ENCODE measurements around the gene TINCR. TPM values are rescaled to one million over a fixed set of nuclear protein-coding genes. Genes with fewer than 3 reads are reported as not detected.

TINCR gene
- total RNA-seq, 1 donor from 2014 or later: 0.33 TPM

DNA sequence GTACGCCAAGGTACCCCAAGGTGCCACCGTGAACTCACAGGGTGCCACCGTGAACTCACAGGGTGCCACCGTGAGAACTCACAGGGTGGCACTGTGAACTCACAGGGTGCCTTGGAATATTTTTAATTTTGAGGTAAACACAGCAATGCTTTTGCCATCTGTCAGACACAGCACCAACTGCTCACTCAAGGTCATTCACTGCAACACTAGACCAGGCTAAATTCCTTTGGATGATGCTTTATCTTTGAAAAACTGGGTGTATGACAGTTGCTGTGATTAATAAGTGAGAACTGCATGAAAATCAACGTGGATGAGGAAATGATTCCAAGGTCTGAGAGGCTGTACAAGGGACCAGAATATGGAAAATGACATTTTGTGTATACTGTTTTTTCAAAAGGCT, 35.9 kb upstream of the TINCR start:
- Mint-ChIP-seq H3K4me3 (ENCODE audit: unreplicated experiment) (no peak overlapping the region), H3K36me3 (ENCODE audit: low read depth, unreplicated experiment) (peaks cover 60% of the 10 kb centered on the region), H3K4me1 (ENCODE audit: unreplicated experiment) (no peaks in the 10 kb centered on the region), H3K9me3 (ENCODE audit: unreplicated experiment) (no peaks in the 10 kb centered on the region), H3K27ac (ENCODE audit: unreplicated experiment) (no peak overlapping the region), H3K27me3 (ENCODE audit: unreplicated experiment) (peaks cover 1% of the 10 kb centered on the region)
- DNase-seq (ENCODE audit: low spot score): no peak
- TF ChIP-seq CTCF (IDR thresholded peaks at IDR 0.05; ENCODE audit: unreplicated experiment): no peak

DNA sequence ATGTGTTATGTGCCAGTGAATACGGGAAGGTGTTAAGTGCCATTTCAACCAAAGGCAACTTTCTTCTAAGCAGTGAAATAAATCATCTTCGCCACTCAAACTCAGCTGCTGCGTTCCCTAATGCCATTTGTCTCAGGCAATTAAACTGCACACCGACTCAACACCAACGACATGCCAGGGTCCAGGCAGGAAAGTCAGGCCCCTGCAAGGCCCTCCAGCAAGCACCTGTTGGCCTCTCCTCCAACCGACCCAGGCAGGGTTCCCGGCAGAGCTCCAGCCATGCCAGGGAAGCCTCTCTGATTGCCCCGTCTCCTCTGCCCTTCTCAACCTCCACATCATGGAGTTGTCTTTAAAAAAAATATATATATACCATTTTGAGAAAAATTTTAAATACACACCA, 33.0 kb upstream of the TINCR start:
- no peak overlapping the region for H3K27ac Mint-ChIP-seq (ENCODE audit: unreplicated experiment)
- H3K27me3 Mint-ChIP-seq (ENCODE audit: unreplicated experiment): peaks cover 1% of the 10 kb centered on the region
- H3K9me3 Mint-ChIP-seq (ENCODE audit: unreplicated experiment): no peaks in the 10 kb centered on the region
- H3K4me3 Mint-ChIP-seq (ENCODE audit: unreplicated experiment): no peak overlapping the region
- no peaks in the 10 kb centered on the region for H3K4me1 Mint-ChIP-seq (ENCODE audit: unreplicated experiment)
- peaks cover 55% of the 10 kb centered on the region for H3K36me3 Mint-ChIP-seq (ENCODE audit: low read depth, unreplicated experiment)
- TF ChIP-seq CTCF (IDR thresholded peaks at IDR 0.05; ENCODE audit: unreplicated experiment): no peak
- DNase-seq (ENCODE audit: low spot score): no peak

GRCh38 chr19:5595745-5596144, 28.0 kb upstream of the TINCR start:
- peaks cover 52% of the 10 kb centered on the region for H3K36me3 Mint-ChIP-seq (ENCODE audit: low read depth, unreplicated experiment)
- no peak for TF ChIP-seq CTCF (IDR thresholded peaks at IDR 0.05; ENCODE audit: unreplicated experiment)
- H3K4me1 Mint-ChIP-seq (ENCODE audit: unreplicated experiment): no peaks in the 10 kb centered on the region
- no peak overlapping the region for H3K27ac Mint-ChIP-seq (ENCODE audit: unreplicated experiment)
- H3K9me3 Mint-ChIP-seq (ENCODE audit: unreplicated experiment): no peaks in the 10 kb centered on the region
- H3K27me3 Mint-ChIP-seq (ENCODE audit: unreplicated experiment): peaks cover 4% of the 10 kb centered on the region
- H3K4me3 Mint-ChIP-seq (ENCODE audit: unreplicated experiment): no peak overlapping the region
- no peak for DNase-seq (ENCODE audit: low spot score)

GRCh38 chr19:5595129-5595528, 27.4 kb upstream of the TINCR start:
- Mint-ChIP-seq H3K9me3 (ENCODE audit: unreplicated experiment) (no peaks in the 10 kb centered on the region), H3K4me1 (ENCODE audit: unreplicated experiment) (no peaks in the 10 kb centered on the region), H3K36me3 (ENCODE audit: low read depth, unreplicated experiment) (peaks cover 48% of the 10 kb centered on the region), H3K4me3 (ENCODE audit: unreplicated experiment) (peak overlapping the region; percentile 59), H3K27ac (ENCODE audit: unreplicated experiment) (peak overlapping the region; percentile 65), H3K27me3 (ENCODE audit: unreplicated experiment) (peaks cover 4% of the 10 kb centered on the region)
- TF ChIP-seq CTCF (IDR thresholded peaks at IDR 0.05; ENCODE audit: unreplicated experiment): no peak
- DNase-seq (ENCODE audit: low spot score): no peak

GRCh38 chr19:5594521-5594950, 26.8 kb upstream of the TINCR start:
- DNase-seq (ENCODE audit: low spot score): no peak
- Mint-ChIP-seq H3K27ac (ENCODE audit: unreplicated experiment) (no peak overlapping the region), H3K4me1 (ENCODE audit: unreplicated experiment) (no peaks in the 10 kb centered on the region), H3K9me3 (ENCODE audit: unreplicated experiment) (no peaks in the 10 kb centered on the region), H3K36me3 (ENCODE audit: low read depth, unreplicated experiment) (peaks cover 44% of the 10 kb centered on the region), H3K27me3 (ENCODE audit: unreplicated experiment) (peaks cover 4% of the 10 kb centered on the region), H3K4me3 (ENCODE audit: unreplicated experiment) (peak overlapping the region; percentile 51)
- TF ChIP-seq CTCF (IDR thresholded peaks at IDR 0.05; ENCODE audit: unreplicated experiment): no peak
